ENCODE measurements around the gene PDE4B. TPM values are rescaled to one million over a fixed set of nuclear protein-coding genes. Genes with fewer than 3 reads are reported as not detected.

The PDE4B gene
- polyA plus RNA-seq, 1 donor from 2014 or later = 135 TPM

GRCh38 chr1:66296951-66297350, 504.3 kb downstream of the PDE4B start:
- Histone ChIP-seq H3F3A (ENCODE audit: insufficient read depth, low read length, poor library complexity, severe bottlenecking) (no peaks in the 10 kb centered on the region), H3K36me3 (ENCODE audit: insufficient read depth, low read length) (no peaks in the 10 kb centered on the region), H4K20me1 (ENCODE audit: insufficient read depth) (no peaks in the 10 kb centered on the region), H3K9me2 (ENCODE audit: insufficient read depth, low read length) (no peaks in the 10 kb centered on the region), H3K4me3 (ENCODE audit: low read length) (no peak overlapping the region), H3K9ac (ENCODE audit: low read length) (no peak overlapping the region), H3K9me3 (ENCODE audit: low read length) (no peaks in the 10 kb centered on the region), H3K27me3 (ENCODE audit: insufficient read depth, low read depth, low read length) (no peaks in the 10 kb centered on the region), H3K4me2 (ENCODE audit: low read length) (no peak overlapping the region), H3K79me2 (replicated peaks; ENCODE audit: insufficient read depth, low read length) (no peaks in the 10 kb centered on the region), H3K27ac (ENCODE audit: low read length) (no peak overlapping the region), H2AFZ (ENCODE audit: low read depth, low read length) (no peak overlapping the region)
- TF ChIP-seq TAF1 (IDR thresholded peaks at IDR 0.05; ENCODE audit: low read depth) = no peak
- TF ChIP-seq MXI1 (conservative IDR thresholded peaks at IDR 0.05; ENCODE audit: poor library complexity, severe bottlenecking) = no peak
- TF ChIP-seq EP300 (conservative IDR thresholded peaks at IDR 0.05; ENCODE audit: poor library complexity, severe bottlenecking) = no peak

- no peak overlapping the region for H3K4me3 ChIP-seq (ENCODE audit: low read length)
- no peak for TF ChIP-seq EP300 (conservative IDR thresholded peaks at IDR 0.05; ENCODE audit: poor library complexity, severe bottlenecking)
- TF ChIP-seq SMC3 (conservative IDR thresholded peaks at IDR 0.05; ENCODE audit: poor library complexity) = no peak
- no peak for TF ChIP-seq REST (IDR thresholded peaks at IDR 0.05; ENCODE audit: borderline replicate concordance)
- no peak for TF ChIP-seq TAF1 (IDR thresholded peaks at IDR 0.05; ENCODE audit: low read depth)
- no peak for TF ChIP-seq EZH2 (IDR thresholded peaks at IDR 0.05; ENCODE audit: borderline replicate concordance, insufficient read depth, low read length, poor library complexity, severe bottlenecking)
- no peak for TF ChIP-seq RAD21 (conservative IDR thresholded peaks at IDR 0.05)
- TF ChIP-seq MXI1 (conservative IDR thresholded peaks at IDR 0.05; ENCODE audit: poor library complexity, severe bottlenecking) = no peak
- TF ChIP-seq POLR2AphosphoS5 (IDR thresholded peaks at IDR 0.05) = no peak
- TF ChIP-seq CTCF (IDR thresholded peaks at IDR 0.05; ENCODE audit: poor library complexity, severe bottlenecking) = no peak
- no peaks in the 10 kb centered on the region for H3K9me3 ChIP-seq (ENCODE audit: low read length)
- no peaks in the 10 kb centered on the region for H3F3A ChIP-seq (ENCODE audit: insufficient read depth, low read length, poor library complexity, severe bottlenecking)
- H2AFZ ChIP-seq (ENCODE audit: low read depth, low read length) = no peak overlapping the region
- no peaks in the 10 kb centered on the region for H3K27me3 ChIP-seq (ENCODE audit: insufficient read depth, low read depth, low read length)
- H4K20me1 ChIP-seq (ENCODE audit: insufficient read depth) = no peaks in the 10 kb centered on the region
- H3K4me2 ChIP-seq (ENCODE audit: low read length) = no peak overlapping the region
- H3K36me3 ChIP-seq (ENCODE audit: insufficient read depth, low read length) = no peaks in the 10 kb centered on the region
- no peaks in the 10 kb centered on the region for H3K9me2 ChIP-seq (ENCODE audit: insufficient read depth, low read length)
- H3K27ac ChIP-seq (ENCODE audit: low read length) = no peak overlapping the region
- no peak overlapping the region for H3K9ac ChIP-seq (ENCODE audit: low read length)
- no peaks in the 10 kb centered on the region for H3K79me2 ChIP-seq (replicated peaks; ENCODE audit: insufficient read depth, low read length)
Measured at GRCh38 chr1:66298464-66298863, 505.8 kb downstream of the PDE4B start.

Measured in neural cell (in vitro differentiated cells).